Measurements from ENCODE around the gene SSUH2. TPM values are rescaled to one million over a fixed set of nuclear protein-coding genes. Genes with fewer than 3 reads are reported as not detected.

Gene SSUH2
- total RNA-seq, 4 donors from 2014 or later: 0.62 TPM; not detected in 3

- Histone ChIP-seq H3K27me3 (peaks cover 2% of the 10 kb centered on the region), H3K4me1 (no peaks in the 10 kb centered on the region), H3K36me3 (no peaks in the 10 kb centered on the region), H3K27ac (no peak overlapping the region), H3K9me3 (no peaks in the 10 kb centered on the region), H3K4me3 (no peak overlapping the region)
- 68% methylated on average over 10 of the region's 10 CpGs for WGBS
- no peak for DNase-seq (ENCODE audit: low spot score in 2 of 2)
- TF ChIP-seq POLR2A (IDR thresholded peaks at IDR 0.05): no peak
- TF ChIP-seq POLR2AphosphoS5 (IDR thresholded peaks at IDR 0.05): no peak
- TF ChIP-seq, protein P1, sequence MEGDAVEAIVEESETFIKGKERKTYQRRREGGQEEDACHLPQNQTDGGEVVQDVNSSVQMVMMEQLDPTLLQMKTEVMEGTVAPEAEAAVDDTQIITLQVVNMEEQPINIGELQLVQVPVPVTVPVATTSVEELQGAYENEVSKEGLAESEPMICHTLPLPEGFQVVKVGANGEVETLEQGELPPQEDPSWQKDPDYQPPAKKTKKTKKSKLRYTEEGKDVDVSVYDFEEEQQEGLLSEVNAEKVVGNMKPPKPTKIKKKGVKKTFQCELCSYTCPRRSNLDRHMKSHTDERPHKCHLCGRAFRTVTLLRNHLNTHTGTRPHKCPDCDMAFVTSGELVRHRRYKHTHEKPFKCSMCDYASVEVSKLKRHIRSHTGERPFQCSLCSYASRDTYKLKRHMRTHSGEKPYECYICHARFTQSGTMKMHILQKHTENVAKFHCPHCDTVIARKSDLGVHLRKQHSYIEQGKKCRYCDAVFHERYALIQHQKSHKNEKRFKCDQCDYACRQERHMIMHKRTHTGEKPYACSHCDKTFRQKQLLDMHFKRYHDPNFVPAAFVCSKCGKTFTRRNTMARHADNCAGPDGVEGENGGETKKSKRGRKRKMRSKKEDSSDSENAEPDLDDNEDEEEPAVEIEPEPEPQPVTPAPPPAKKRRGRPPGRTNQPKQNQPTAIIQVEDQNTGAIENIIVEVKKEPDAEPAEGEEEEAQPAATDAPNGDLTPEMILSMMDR (IDR thresholded peaks at IDR 0.05): no peak
Measured at GRCh38 chr3:8643693-8644365, 769 bp downstream of the SSUH2 start.

DNA sequence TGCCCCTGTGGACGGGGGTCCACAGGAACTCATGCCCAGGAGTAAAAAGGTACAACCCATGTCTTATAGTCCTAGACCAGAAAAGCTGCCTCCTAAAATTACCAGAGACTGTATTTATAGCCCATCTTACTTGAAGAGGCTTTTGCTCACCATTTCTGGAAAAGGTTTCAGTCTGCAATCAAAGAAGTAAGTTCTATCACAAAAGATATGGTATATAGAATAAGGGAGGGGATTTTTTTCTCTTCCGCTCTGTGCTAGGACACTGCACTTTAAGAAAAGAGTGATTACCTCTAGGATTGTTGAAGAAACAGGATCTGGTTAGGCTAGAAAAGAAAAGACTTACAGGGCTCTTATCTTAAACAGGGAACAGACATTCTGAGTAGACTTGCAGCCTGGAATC lies 2.6 kb downstream of the SSUH2 start:
- no peaks in the 10 kb centered on the region for H3K4me1 ChIP-seq
- no peak for TF ChIP-seq EP300 (IDR thresholded peaks at IDR 0.05)
- 87% methylated on average over 2 of the region's 2 CpGs for WGBS

DNA sequence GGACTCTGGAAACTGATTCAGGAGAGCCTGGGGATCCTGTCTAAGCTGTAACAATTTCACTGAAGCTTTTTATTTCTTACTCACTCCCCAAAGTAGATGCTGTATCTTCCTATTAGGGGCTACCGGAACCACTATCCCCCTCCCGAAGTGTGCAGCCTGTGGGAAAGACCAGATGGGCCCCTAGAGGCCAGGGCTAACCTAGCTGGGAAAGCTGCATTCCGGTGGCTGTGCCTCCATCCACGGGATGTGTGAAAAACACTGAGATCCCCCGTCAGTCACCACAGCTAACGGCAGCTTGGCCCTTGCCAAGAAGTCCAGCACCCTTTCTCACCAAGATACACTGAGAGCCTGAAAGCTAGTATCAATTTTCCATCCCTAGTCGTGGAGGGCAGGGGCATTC lies 3.1 kb downstream of the SSUH2 start:
- Histone ChIP-seq H3K27me3 (peaks cover 2% of the 10 kb centered on the region), H3K27ac (no peak overlapping the region), H3K9me3 (no peaks in the 10 kb centered on the region), H3K4me3 (no peak overlapping the region), H3K36me3 (no peaks in the 10 kb centered on the region), H3K4me1 (no peaks in the 10 kb centered on the region)
- DNase-seq (ENCODE audit: low spot score in 2 of 2): no peak
- 72% methylated on average over 7 of the region's 7 CpGs for WGBS
- TF ChIP-seq EP300 (IDR thresholded peaks at IDR 0.05) (no peak), POLR2A (IDR thresholded peaks at IDR 0.05) (no peak), POLR2AphosphoS5 (IDR thresholded peaks at IDR 0.05) (no peak)
- TF ChIP-seq, protein P1 (IDR thresholded peaks at IDR 0.05): no peak

More for the DNA sequence above, 2.6 kb downstream of the SSUH2 start:
- Histone ChIP-seq H3K27me3 (peaks cover 2% of the 10 kb centered on the region), H3K27ac (no peak overlapping the region), H3K36me3 (no peaks in the 10 kb centered on the region), H3K4me3 (no peak overlapping the region), H3K9me3 (no peaks in the 10 kb centered on the region)
- no peak for DNase-seq (ENCODE audit: low spot score in 2 of 2)

- Histone ChIP-seq H3K4me3 (no peak overlapping the region), H3K4me1 (no peaks in the 10 kb centered on the region), H3K27me3 (peaks cover 2% of the 10 kb centered on the region), H3K36me3 (no peaks in the 10 kb centered on the region), H3K9me3 (no peaks in the 10 kb centered on the region), H3K27ac (no peak overlapping the region)
- DNase-seq (ENCODE audit: low spot score in 2 of 2): no peak
- WGBS: 100% methylated on average over 1 of the region's 1 CpG
- TF ChIP-seq, protein P1 (IDR thresholded peaks at IDR 0.05): no peak
- TF ChIP-seq EP300 (IDR thresholded peaks at IDR 0.05): no peak
- TF ChIP-seq POLR2A (IDR thresholded peaks at IDR 0.05): no peak
- no peak for TF ChIP-seq POLR2AphosphoS5 (IDR thresholded peaks at IDR 0.05)
Measured at GRCh38 chr3:8640223-8640622, 4.4 kb downstream of the SSUH2 start.

DNA sequence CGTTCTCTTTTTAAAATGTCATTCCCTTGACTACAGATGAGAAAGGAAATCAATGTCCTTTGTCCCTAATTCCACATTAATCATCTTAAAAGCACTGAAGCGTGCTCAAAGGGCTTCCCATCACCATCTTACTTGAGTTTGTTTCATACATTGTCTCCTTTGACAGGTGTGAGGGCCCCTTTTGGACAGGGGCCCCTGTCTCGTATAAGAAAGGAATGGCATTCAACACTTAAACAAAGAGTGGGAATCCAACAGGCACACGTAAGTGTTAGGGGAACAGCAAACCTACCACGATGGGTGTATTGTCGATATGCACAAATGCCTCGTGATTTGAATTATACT lies 5.0 kb downstream of the SSUH2 start:
- Histone ChIP-seq H3K36me3 (no peaks in the 10 kb centered on the region), H3K4me3 (no peak overlapping the region), H3K4me1 (no peaks in the 10 kb centered on the region), H3K9me3 (no peaks in the 10 kb centered on the region), H3K27ac (no peak overlapping the region), H3K27me3 (no peaks in the 10 kb centered on the region)
- TF ChIP-seq POLR2A (IDR thresholded peaks at IDR 0.05) (no peak), POLR2AphosphoS5 (IDR thresholded peaks at IDR 0.05) (no peak), EP300 (IDR thresholded peaks at IDR 0.05) (no peak)
- TF ChIP-seq, protein P1 (IDR thresholded peaks at IDR 0.05): no peak
- no peak for DNase-seq (ENCODE audit: low spot score in 2 of 2)
- WGBS: 85% methylated on average over 7 of the region's 7 CpGs

Data from suprapubic skin (tissue), 4 donors.